ENCODE measurements around the gene CAB39L. TPM values are rescaled to one million over a fixed set of nuclear protein-coding genes. Genes with fewer than 3 reads are reported as not detected.

CAB39L gene
- total and polyA plus RNA-seq, 9 of the 15 experiments (the other 6 are each of a cell fraction or from before 2014, with no cell fraction given), result 1.1 to 4.2 (median 2.6) TPM

DNA sequence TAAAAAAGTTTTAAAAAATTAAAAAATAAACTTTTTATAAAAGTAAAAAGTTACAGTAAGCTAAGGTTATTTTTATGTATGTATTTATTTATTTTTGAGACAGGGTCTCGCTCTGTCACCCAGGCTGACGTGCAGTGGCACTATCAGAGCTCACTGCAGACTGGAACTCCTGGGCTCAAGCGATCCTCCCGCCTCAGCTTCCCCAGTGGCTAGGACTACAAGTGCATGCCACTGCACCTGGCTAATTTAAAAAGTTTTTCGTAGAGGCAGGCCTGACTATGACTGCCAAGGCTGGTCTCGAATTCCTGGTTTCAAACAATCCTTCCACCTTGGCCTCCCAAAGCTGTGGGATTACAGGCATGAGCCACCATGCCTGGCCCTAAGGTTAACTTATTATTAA is 132.0 kb downstream of the CAB39L start:
- BruUV-seq (replicated peaks), result no TSS peak
- TF ChIP-seq BRD4 (IDR thresholded peaks at IDR 0.05) (no peak), FOXJ3 (CRISPR knock-in tag; IDR thresholded peaks at IDR 0.05) (no peak), EGR1 (conservative IDR thresholded peaks at IDR 0.05) (no peak)
- TF ChIP-seq, protein P1, sequence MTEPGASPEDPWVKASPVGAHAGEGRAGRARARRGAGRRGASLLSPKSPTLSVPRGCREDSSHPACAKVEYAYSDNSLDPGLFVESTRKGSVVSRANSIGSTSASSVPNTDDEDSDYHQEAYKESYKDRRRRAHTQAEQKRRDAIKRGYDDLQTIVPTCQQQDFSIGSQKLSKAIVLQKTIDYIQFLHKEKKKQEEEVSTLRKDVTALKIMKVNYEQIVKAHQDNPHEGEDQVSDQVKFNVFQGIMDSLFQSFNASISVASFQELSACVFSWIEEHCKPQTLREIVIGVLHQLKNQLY (CRISPR knock-in tag; conservative IDR thresholded peaks at IDR 0.05), result no peak
- TF ChIP-seq, protein P2, sequence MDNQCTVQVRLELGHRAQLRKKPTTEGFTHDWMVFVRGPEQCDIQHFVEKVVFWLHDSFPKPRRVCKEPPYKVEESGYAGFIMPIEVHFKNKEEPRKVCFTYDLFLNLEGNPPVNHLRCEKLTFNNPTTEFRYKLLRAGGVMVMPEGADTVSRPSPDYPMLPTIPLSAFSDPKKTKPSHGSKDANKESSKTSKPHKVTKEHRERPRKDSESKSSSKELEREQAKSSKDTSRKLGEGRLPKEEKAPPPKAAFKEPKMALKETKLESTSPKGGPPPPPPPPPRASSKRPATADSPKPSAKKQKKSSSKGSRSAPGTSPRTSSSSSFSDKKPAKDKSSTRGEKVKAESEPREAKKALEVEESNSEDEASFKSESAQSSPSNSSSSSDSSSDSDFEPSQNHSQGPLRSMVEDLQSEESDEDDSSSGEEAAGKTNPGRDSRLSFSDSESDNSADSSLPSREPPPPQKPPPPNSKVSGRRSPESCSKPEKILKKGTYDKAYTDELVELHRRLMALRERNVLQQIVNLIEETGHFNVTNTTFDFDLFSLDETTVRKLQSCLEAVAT (IDR thresholded peaks at IDR 0.05), result no peak
- TF ChIP-seq, protein P3, sequence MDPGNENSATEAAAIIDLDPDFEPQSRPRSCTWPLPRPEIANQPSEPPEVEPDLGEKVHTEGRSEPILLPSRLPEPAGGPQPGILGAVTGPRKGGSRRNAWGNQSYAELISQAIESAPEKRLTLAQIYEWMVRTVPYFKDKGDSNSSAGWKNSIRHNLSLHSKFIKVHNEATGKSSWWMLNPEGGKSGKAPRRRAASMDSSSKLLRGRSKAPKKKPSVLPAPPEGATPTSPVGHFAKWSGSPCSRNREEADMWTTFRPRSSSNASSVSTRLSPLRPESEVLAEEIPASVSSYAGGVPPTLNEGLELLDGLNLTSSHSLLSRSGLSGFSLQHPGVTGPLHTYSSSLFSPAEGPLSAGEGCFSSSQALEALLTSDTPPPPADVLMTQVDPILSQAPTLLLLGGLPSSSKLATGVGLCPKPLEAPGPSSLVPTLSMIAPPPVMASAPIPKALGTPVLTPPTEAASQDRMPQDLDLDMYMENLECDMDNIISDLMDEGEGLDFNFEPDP (CRISPR knock-in tag; IDR thresholded peaks at IDR 0.05), result no peak
- no peaks in the 10 kb centered on the region for H3K27me3 ChIP-seq (ENCODE audit: control insufficient read depth in 2 of 2, insufficient read depth in 2 of 2, low read length in 2 of 2)
- ChIA-PET CTCF (ENCODE audit: low intra/inter-chr PET ratio) (no interaction called here), POLR2A (interaction anchor here (0.6 kb wide), 1 partner anchor 10 kb away, joined by 3 read pairs; no protein-coding TSS in a partner anchor)
- intact Hi-C loops (cut with micrococcal nuclease) (no loop called here), in situ Hi-C loops (cut with MboI) (no loop called here)
- H3K9ac ChIP-seq (ENCODE audit: insufficient read depth in 1 of 2, low read depth in 2 of 2, low read length in 2 of 2), result no peak overlapping the region
- no peak for DNase-seq (ENCODE audit: extremely low read depth in 1 of 4, low spot score in 3 of 4)
- FAIRE-seq, result no peak
- no peaks in the 10 kb centered on the region for H3K9me3 ChIP-seq (replicated peaks; ENCODE audit: control insufficient read depth, insufficient read depth, low read depth, low read length)
- no peak overlapping the region for H3K27ac ChIP-seq (ENCODE audit: extremely low read depth, low read depth, low read length)
- 78% methylated on average over 4 of the region's 6 CpGs for WGBS (ENCODE audit: insufficient coverage, low coverage, missing lambda C conversion rate)
- H4K20me1 ChIP-seq (replicated peaks; ENCODE audit: control insufficient read depth, insufficient read depth, low read length), result no peaks in the 10 kb centered on the region
- H3K4me3 ChIP-seq, result no peak overlapping the region
- H2AFZ ChIP-seq (ENCODE audit: low read depth, low read length), result no peak overlapping the region
- no peak overlapping the region for H3K4me2 ChIP-seq (ENCODE audit: insufficient read depth, low read length)
- ATAC-seq, result no peak
- H3K9me1 ChIP-seq (ENCODE audit: control insufficient read depth, insufficient read depth, low read length), result no peaks in the 10 kb centered on the region
- peaks cover 2 to 29% of the 10 kb centered on the region in 2 experiments for H3K4me1 ChIP-seq (replicated peaks in 1 of 2; ENCODE audit: control insufficient read depth in 2 of 2, insufficient read depth in 2 of 2, low read length in 2 of 2)
- H3K79me2 ChIP-seq (ENCODE audit: control insufficient read depth, insufficient read depth, low read length), result no peaks in the 10 kb centered on the region
- no peaks in the 10 kb centered on the region; the same call in 2 of the 3 replicates for H3K36me3 ChIP-seq (ENCODE audit: control insufficient read depth, insufficient read depth, low read length)

Data from K562 (cell line).